OCI-M2 (cell line): Measurements from ENCODE around the gene SETDB1.
"Not testable (repeated sequence)": the region's sequence is repeated elsewhere in the genome, so short reads cannot be mapped to it uniquely, and the experiment has no call there.

Source experiments
- DNase-seq: peaks from one replicate; lab custom pipeline; 2025; ENCODE audit not compliant: unreplicated experiment; lab: John Stamatoyannopoulos, UW

Gene SETDB1

DNA sequence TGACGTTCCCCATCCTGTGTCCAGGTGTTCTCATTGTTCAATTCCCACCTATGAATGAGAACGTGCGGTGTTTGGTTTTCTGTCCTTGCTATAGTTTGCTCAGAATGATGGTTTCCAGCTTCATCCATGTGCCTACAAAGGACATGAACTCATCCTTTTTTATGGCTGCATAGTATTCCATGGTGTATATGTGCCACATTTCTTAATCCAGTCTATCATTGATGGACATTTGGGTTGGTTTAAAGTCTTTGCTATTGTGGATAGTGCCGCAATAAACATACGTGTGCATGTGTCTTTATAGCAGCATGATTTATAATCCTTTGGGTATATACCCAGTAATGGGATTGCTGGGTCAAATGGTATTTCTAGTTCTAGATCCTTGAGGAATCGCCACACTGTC lies 2.6 kb downstream of the SETDB1 start:
- not testable (repeated sequence) for DNase-seq

DNA sequence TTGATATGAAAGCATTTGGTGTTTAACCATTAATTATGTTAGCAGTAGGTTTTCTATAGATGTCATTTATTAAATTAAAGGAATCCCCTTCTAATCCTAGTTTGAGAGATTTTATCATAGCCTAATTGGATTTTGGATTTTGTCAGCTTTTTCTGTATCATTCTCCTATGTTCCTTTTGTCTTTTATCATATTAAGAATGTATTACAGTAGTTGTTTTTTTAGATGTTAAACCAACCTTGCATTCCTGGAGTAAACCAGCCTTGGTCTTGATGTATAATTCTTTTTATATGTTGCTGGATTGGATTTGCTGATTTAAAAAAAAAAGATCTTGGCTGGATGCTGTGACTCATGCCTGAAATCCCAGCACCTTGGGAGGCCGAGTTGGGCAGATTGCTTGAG lies 5.6 kb downstream of the SETDB1 start:
- no peak for DNase-seq

DNA sequence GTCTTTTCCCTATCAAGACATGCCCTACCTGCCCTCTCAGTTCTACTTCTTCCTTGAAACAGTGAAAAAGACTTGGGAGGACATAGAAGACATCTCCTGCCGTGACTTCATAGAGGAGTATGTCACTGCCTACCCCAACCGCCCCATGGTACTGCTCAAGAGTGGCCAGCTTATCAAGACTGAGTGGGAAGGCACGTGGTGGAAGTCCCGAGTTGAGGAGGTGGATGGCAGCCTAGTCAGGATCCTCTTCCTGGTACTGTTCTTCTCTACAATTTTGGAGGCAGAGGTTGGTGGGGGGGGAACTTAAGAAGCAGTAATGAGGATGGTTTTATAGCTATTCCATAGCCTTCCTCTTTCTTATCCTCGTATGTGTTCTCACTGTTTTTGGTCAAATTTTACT lies 18.7 kb downstream of the SETDB1 start:
- no peak for DNase-seq

DNA sequence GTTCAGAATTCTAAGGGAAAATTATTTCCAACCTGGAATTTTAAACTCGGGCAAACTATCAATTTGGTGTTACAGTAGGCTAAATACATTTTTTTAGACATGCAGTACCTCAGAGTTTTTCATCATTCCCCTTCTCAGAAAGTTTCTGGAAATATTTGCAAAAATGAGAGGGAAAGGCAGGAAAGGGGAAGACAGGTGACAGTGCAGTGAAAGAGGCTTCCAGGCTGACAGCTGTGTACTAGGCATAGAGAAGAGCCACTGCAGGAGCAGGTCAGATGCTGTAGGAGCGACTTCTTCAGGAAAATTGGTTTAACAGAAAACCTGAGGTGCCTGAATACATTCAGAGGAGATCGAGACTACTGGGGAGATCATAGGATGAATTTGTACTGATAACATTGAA lies 28.5 kb downstream of the SETDB1 start:
- no peak for DNase-seq

DNA sequence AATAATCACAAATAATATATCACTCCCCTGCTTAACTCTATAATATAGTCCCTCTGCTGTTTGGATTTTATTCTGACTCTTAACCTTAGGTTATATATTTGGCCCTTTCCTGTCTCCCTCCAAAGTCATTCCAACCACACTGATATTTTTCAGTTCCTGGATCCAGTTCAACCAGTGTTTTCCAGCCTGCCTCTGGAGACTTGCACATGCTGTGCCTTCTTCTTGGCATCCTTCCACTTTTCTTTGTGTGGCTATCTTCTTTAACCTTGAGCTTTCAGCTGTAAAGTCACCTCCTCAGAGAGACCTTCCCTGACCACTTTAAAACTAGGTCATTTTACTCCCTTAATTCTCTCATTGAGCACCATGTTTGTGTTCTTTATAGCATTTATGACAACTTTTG lies 29.1 kb downstream of the SETDB1 start:
- DNase-seq: no peak

DNA sequence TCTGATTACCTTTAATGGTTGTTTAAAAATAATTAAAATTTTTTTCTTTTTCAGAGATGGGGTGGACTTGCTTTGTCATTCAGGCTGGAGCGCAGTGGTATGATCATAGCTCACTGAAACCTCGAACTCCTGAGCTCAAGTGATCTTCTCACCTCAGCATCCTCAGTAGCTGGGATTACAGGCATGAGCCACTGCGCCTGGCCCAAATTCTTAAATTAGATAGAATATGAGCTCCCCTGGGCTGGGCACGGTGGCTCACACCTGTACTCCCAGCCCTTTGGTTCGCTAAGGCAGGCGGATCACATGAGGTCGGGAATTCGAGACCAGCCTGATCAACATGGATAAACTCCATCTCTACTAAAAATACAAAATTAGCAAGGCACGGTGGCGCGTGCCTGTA lies 31.5 kb downstream of the SETDB1 start:
- no peak for DNase-seq

DNA sequence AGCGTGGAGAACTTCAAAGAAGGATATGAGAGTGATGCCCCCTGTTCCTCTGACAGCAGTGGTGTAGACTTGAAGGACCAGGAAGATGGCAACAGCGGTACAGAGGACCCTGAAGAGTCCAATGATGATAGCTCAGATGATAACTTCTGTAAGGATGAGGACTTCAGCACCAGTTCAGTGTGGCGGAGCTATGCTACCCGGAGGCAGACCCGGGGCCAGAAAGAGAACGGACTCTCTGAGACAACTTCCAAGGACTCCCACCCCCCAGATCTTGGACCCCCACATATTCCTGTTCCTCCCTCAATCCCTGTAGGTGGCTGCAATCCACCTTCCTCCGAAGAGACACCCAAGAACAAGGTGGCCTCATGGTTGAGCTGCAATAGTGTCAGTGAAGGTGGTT lies 34.5 kb downstream of the SETDB1 start:
- no peak for DNase-seq

DNA sequence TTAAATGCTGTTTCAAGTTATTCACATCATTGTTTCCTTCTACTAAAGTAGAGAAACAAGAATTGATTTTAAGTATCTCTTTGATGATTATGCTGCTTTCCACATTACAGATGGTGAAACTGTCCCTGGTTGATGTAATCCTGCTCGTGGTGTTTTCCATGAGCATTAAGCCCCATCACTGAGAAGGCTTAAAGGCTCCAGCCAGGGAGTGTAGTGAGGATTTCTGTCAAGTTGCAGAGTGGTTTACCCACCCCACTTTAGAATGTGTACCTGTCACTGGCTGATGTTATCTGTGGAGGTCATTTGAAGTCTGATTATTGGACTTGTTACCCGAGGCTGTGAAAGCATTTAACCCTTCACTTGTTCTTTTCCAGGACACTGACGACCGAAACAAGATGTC lies 35.6 kb downstream of the SETDB1 start:
- no peak for DNase-seq

DNA sequence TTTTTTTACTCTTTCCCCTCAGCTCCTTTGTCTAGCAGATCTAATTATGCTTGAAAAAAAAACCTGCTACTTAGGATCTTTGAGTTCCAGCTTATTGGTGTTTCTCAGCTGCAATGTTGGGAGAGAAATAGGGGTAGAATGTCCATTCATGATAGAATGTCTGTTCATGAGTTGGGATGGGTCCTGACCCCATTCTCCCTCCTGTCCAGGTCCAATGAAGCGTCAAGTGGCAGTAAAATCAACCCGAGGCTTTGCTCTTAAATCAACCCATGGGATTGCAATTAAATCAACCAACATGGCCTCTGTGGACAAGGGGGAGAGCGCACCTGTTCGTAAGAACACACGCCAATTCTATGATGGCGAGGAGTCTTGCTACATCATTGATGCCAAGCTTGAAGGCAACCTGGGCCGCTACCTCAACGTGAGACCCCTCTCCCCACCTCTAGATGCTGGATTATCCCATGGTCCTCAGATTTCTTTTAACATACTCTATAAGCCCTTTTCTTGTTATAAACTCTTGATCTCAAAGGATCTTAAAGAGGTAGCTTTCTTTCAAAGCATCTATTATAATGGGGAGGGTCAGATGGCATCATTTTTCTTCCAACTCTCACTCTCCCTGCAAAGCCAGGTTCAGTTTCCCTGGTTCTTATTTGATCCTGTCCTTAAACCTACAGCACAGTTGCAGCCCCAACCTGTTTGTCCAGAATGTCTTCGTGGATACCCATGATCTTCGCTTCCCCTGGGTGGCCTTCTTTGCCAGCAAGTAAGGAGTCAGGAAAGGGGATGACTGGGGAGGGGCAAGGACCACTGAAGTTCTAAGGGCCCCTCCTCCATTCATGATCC lies 37.4 kb downstream of the SETDB1 start:
- DNase-seq: no peak

DNA sequence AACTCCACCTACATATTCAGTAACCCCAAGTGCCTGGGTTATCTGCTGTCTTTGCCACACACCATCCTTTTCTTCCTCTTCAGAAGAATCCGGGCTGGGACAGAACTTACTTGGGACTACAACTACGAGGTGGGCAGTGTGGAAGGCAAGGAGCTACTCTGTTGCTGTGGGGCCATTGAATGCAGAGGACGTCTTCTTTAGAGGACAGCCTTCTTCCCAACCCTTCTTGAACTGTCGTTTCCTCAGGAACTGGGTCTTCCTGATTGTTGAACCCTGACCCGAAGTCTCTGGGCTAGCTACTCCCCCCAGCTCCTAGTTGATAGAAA lies 38.0 kb downstream of the SETDB1 start:
- DNase-seq: no peak

DNA sequence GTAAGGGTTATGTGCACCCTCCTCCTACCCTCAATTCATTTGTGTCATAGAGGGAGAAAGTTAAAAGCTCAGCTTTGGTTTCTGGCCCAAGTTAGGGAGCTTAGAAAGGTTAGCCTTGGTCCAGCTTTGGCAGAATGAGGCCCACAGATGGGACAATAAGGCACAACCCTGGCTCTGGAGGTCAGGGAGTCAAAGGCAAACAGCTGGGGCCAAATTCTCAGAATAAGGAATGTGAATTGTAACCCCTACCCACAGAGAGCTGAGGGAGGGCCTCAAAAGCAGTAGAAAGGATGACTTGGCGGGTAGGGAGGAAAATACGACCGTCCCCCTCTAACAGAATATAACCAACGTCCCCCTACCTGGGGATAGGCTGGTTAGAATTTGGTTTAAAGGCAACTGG lies 39.4 kb downstream of the SETDB1 start:
- no peak for DNase-seq

DNA sequence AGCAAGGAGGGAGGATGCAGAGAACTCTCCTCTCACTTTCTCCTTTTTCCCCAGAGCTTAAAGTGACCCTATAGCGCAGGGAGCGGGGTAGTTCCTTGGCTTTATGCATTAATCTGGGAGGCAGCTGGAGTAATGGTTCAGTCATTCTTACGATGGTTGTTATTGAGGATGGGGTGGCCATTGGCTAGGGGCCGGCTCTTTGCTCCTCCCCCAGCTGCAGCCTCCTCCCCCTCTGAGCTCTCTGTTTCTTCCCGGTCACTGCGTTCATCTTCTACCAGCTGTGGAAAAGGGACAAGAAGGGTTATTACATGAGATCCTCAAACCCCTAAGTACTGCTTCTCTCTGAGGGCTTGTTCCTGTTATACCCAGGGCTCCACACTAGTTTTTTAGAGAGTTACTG lies 39.8 kb downstream of the SETDB1 start:
- no peak for DNase-seq

DNA sequence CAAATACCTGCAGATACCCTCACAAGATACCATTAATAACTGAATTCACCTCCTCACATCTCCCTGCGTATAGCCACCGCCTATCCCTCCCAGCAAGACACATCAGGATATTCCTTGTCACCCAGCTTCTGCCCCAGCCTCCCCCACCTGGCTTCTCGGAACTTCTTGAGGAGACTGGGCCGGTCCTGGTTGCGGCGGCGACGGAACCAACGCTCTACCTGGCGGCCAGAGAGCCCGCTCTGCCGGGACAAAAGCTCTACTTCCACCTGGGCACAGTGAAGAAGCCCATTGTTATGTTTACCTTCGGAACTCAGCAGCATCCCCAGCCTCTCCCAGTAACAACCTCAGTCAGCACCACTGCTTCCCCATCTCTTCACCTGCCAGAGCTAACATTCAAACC lies 41.8 kb downstream of the SETDB1 start:
- no peak for DNase-seq

DNA sequence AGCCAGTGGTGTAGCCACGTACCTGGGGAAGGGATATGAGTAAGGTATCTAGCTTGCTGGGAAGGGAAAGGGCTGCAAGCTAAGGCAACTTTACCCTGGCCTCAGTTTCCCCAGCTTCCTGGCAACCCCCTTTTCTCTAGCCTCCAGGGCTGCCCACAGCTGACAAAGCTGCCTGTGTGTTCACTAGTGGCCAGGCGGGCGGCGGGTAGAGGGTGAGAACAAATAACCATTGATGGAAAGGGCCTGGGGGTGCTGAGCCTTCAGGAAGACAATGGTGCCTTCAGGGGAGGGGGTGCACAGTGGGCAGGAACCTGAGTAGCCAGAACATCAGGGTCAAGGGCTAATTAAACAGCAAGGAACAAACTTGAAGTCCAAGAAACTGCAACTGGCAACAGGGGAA lies 42.3 kb downstream of the SETDB1 start:
- DNase-seq: no peak

DNA sequence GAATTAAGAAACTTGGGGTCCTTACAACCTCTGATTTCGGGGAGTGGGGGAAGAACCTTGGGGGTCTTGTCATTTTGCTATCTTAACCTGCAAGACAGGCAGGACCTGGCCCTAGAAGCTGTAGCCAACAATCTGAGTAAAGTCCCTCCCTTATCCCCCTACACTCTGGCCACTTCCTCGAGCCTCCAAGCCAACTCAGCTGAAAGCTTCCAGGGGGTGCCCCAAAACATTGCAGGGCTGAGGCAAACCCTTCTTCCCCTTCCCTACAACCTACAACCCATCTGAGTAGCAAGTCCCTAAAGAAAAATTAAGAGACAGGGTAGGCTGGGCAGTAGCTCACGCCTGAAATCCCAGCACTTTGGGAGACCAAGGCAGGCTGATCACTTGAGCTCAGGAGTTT lies 43.5 kb downstream of the SETDB1 start:
- no peak for DNase-seq

DNA sequence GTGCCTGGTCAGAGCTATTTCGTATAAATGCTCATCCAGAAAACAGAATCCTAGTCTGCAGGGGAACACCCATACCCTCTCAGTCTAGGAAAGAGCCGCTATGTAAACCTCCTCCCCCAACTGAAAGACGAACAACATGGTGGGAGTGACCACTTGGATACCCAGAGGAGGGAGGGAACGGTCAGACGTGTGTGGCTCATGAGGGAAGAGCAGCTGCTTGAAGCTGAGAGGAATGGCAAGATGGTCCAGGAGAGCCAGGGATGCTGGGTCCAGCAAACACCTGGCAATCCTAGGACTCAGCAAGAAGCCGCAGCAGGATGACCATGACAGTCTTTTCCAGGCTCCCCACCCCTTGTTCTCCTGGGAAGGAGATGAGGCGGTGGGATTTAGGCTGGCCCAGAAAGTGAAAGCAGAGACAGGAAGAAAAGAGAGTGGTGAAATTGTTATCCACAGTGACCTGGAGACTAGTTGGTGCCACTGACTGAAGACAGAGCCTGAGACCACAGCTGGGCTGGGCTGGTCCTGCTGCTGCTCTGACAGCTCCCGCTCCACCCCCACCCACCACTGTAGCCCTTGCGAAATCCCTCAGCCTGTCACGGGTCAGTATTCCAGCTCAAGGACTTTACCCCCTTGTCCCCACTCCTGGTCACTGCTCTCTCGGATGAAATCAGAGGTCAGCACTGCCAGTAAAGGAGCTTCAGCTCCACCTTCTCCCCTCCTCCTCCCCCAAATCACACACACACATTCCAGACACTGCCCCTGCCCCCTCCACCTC lies 44.8 kb downstream of the SETDB1 start:
- no peak for DNase-seq

DNA sequence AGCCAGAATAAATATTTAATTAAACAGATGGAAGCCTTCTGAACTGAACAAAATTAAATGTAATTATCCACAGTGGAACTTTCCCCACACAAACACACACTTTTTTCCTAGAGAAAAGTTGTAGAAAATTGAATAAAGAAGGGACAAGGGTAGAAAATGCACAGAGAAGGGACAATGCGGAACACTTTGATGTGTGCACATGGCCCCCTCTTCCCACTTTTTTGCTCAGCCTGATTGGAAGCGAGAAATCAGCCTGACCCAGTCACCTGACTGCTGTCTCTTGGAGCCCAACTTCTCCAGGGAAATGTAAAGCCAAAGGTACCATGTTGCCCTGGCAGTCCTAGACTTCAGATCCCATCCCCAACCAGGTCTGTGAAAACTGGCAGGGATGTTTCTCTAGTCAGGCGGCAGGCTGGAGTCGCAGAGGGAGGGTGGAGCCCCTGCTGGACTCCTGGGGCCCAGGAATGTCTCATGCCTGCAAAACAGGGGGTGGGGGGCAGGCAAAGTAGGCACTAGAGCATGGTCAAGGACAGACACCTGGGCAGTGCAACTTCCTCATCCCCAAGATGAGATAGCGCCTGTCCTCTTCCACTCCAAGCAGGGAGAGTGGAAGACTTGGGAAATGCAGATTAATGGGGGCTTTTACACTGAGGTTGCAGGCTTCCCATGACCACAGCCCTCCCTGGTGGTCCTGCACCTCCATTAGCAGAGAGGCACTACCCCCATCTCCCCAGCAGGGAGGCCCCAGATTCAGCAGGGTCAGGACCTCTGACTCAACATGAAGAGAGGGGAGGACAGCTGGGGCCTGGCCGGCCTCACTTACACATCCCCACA lies 45.6 kb downstream of the SETDB1 start:
- DNase-seq: no peak

DNA sequence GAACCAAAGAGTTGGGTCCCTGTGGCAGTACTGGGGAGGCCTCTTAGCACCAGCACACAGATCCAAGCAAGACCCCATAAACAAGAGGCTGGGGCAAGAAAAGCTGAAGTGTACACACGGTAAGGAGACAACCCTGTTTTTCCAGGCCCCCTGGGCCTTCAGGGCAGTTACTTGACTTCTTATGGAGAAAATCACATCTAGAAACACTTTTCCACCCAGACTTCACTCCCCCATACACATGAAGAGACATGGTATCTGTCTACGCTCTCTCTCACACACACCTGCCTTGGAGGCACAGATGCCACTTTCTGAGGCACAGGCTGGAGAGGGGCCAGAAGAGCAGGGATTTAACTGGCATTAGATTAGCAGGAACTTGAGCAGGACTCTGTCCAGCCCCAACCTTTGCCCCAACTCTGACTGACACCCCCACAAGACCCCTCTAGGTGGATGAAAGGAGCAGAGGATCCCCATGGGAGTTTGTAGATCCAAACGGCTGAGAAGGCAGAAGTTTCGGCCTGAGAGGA lies 46.3 kb downstream of the SETDB1 start:
- DNase-seq: no peak

DNA sequence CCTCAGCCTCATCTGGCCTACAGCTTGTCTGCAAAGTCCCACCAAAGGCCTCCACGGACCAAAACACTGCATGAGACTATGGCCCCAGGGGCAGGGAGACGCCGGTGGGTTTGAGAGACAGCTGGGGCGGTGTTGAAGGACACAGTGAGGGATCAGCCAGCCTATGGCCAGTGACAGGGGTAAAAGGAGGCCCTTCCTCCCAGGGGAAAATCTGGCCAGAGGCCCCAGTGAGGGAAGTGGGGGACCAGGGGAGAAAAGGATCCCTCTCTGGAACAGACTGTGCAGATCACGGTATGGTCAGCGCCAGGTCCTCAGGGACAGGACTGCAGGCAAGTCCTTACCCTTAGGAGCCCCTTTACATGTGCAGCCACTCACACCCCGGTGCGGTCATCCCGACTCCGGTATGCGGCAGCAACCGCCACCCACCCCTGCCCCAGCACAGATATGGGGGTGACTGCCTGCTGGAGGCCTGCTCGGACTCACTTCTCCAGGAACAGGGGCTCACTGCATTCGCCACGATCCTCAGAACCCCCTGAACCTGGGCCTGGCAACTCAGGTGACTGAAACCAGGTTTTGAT lies 47.2 kb downstream of the SETDB1 start:
- no peak for DNase-seq

DNA sequence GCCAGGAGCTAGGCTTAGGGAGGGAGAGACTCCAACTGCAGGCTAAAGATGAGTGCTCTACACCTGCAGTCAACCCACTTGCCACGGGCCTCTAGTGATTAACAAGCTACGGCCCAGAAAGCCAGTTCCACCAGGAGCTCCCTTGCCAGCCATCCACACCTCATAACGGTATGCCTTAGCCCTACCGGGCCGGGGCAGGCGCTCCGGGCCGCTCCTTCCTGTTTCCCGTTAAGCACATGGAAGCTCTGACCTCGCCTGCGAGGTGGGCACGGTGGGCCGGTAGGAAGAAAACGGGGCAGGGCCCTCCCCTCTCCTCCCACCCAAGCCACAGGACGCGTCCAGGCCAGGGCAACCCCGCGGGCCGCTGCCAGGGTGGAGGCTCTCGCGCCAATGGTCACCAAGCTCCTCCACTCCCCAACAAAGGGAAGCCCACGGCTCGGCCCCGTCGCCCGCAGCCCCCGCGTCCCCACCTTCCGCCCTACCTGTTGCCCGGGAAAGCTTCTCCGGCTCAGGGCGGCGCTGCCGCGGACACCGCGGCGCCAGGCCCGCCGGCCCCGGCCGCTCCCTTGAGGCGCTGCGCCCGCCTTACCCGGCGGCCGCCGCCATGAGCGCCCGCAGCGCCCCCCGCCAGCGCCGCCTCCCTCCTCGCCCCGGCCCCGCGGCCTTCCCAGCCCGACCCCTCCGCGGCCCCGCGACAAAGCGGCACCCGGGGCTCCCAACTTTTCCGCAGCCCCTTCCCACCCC lies 47.8 kb downstream of the SETDB1 start:
- DNase-seq: no peak
